Measurements from ENCODE around the gene AFF3. TPM values are rescaled to one million over a fixed set of nuclear protein-coding genes. Genes with fewer than 3 reads are reported as not detected.

Gene AFF3
- total and polyA plus RNA-seq, 10 of the 15 experiments (the other 5 are each of a cell fraction or from before 2014, with no cell fraction given) = 0.26 to 5.5 (median 3.0) TPM

GRCh38 chr2:100038011-100038410 lies 104.4 kb downstream of the AFF3 start (continued):
- TF ChIP-seq CHD2 (IDR thresholded peaks at IDR 0.05; ENCODE audit: borderline replicate concordance, low read depth, low read length) (no peak), PML (IDR thresholded peaks at IDR 0.05; ENCODE audit: low read length) (no peak), CREB1 (IDR thresholded peaks at IDR 0.05; ENCODE audit: low read depth) (no peak), CBFB (IDR thresholded peaks at IDR 0.05; ENCODE audit: low read depth) (no peak), ZNF592 (IDR thresholded peaks at IDR 0.05) (no peak)

DNA sequence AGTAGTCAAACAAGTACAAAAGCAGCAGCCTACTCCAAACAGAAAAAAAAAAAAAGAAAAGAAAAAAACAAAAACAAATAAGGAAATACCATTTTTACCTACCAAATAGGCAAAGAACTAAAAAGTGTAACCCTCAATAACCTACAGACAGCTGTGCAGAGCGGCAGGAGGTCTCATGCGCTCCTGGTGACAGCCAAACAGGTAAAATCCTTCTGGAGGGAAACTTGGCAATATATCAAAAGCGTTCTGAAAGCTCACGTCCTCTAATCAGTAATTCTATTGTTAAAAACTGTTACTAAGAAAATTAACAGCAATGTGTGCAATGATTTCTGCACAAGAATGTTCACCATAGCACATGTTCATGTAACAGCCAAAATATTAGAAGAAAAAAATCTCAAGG lies 105.6 kb downstream of the AFF3 start:
- ATAC-seq = no peak
- Histone ChIP-seq H2AFZ (ENCODE audit: control insufficient read depth, low read depth, low read length) (no peak overlapping the region), H3K79me2 (ENCODE audit: control insufficient read depth, insufficient read depth, low read length) (no peaks in the 10 kb centered on the region), H3K27me3 (replicated peaks in 1 of 2; ENCODE audit: control insufficient read depth in 2 of 2, insufficient read depth in 2 of 2, low read length in 1 of 2) (no peaks in the 10 kb centered on the region; a peak in 1 of 4 replicates), H3K4me2 (ENCODE audit: control insufficient read depth, insufficient read depth) (no peak overlapping the region), H3K36me3 (ENCODE audit: control insufficient read depth in 2 of 2, insufficient read depth in 2 of 2, low read length in 1 of 2) (no peaks in the 10 kb centered on the region), H3K9ac (ENCODE audit: control insufficient read depth, insufficient read depth, low read length) (no peak overlapping the region), H3K9me3 (replicated peaks; ENCODE audit: control insufficient read depth, insufficient read depth, low read length) (no peaks in the 10 kb centered on the region), H3K4me3 (no peak overlapping the region), H3K4me1 (ENCODE audit: control insufficient read depth, insufficient read depth, low read length) (no peaks in the 10 kb centered on the region), H4K20me1 (ENCODE audit: control insufficient read depth, insufficient read depth) (no peaks in the 10 kb centered on the region), H3K27ac (ENCODE audit: control insufficient read depth, insufficient read depth) (no peak overlapping the region)
- SMC1A ChIA-PET (ENCODE audit: uncharacterized antibody, unreplicated experiment) = no interaction called here
- CTCF ChIA-PET = no interaction called here
- in situ Hi-C loops (cut with MboI) = no loop called here
- intact Hi-C loops (cut with micrococcal nuclease; ENCODE audit: unreplicated experiment) = no loop called here
- RAD21 ChIA-PET (ENCODE audit: unreplicated experiment) = no interaction called here
- POLR2A ChIA-PET = no interaction called here
- no peak for FAIRE-seq
- DNase-seq (ENCODE audit: low read depth, low spot score) = no peak
- WGBS (ENCODE audit: insufficient coverage, insufficient replicate concordance, low lambda C conversion rate, missing lambda C conversion rate) = 55% methylated on average over 4 of the region's 4 CpGs
- BruUV-seq (replicated peaks) = no TSS peak
- TF ChIP-seq NFIC (IDR thresholded peaks at IDR 0.05; ENCODE audit: low read depth, low read length) = no peak
- no peak for TF ChIP-seq NR2C1 (IDR thresholded peaks at IDR 0.05)
- TF ChIP-seq CHD2 (IDR thresholded peaks at IDR 0.05; ENCODE audit: borderline replicate concordance, low read depth, low read length) = no peak
- TF ChIP-seq ZNF687 (IDR thresholded peaks at IDR 0.05) = no peak
- TF ChIP-seq RB1 (IDR thresholded peaks at IDR 0.05; ENCODE audit: borderline replicate concordance) = no peak
- TF ChIP-seq CUX1 (IDR thresholded peaks at IDR 0.05; ENCODE audit: insufficient replicate concordance, low read depth, low read length) = no peak

Data from GM12878 (cell line).